Stimulated activated naive CD8-positive, alpha-beta T cell treated with anti-CD3 and anti-CD28 coated beads, Interleukin-15, Interleukin-2, amounts not matched to agents 100 U/mL and 50 U/mL, for 24 hours (primary cell): ENCODE results near the gene BTG2.
A peak's percentile ranks its signal among the peaks of the same experiment; 100 is the strongest.
"Not testable (repeated sequence)": the region's sequence is repeated elsewhere in the genome, so short reads cannot be mapped to it uniquely, and the experiment has no call there.

Experiments used
- ATAC-seq: fragments of 150-1000 bp; cut with Tn5 transposase; one replicate; pipeline ENCODE4 v1.10.0; 2021
- DNase-seq: peaks from one replicate; pipeline ENCODE4 v3.0.0; 2021

BTG2 gene

DNA sequence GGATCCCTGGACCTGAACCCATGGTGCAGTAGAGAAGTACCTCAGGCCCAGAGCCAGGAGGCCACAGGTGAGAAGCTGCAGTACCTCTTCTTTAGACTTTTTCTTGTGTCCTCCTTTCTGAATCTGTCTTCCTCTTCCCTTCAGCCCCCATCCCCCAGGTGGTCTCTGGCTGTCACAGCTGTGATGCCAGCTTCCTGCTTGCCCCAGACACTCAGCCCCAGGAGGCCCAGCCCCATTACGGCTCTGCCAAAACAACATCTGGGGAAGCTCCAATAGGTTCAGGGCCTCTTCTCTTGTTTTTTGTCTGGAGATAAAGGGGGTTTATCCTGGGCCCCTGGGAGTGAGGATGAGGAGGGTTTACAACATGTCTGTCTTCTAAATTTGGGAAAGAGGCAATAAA, 9.5 kb upstream of the BTG2 start:
- ATAC-seq (no peak), DNase-seq (no peak)

DNA sequence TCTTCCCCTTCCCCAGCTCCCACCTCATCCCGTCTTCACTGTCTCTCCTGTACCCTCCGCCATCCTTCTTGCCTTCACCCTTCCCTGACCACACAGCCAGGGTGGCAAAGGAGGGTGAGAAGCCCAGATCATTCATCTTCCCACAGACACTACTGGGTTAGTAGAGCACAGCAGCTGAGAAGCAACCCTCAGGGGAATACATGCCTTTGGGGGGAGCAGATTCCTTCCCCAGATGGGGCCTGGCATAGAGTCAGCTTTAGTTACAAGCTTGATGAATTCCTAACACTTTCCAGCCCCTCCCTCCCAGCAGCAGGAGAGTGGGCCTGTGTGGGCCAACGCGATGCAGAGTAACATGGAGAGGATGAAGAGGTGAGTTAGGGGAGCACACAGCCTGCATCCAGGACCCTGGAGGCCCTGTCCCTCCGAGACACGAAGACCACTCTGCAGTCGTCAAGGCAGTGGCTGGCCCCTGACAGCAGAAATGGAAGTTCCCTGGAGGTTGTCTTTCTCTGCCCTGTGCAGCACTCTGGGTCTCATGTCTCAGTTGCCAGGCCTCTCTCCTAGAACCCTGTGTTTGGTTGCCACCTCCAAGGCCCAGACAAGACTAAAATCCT, 8.8 kb upstream of the BTG2 start:
- no peak for ATAC-seq
- no peak for DNase-seq

DNA sequence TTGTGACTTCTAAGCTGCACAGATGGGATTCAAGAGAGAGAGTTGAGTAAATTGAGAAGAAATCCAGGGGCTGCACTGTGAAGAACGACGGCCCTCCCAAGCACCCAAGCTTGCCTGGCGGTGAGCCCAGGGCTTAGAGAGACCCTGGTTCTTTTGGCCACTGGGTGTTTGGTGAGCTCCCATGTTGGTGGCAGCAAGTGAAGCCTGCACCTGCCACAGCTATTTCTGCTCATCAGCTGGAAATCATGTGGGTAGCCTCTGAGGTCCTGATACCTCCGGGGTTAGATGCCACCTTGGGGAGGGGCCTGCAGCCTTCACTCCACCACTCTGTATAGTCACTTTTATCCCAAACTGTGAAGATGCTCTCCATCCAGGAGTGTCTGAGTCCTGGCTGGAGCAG, 6.2 kb upstream of the BTG2 start:
- ATAC-seq = no peak
- no peak for DNase-seq

DNA sequence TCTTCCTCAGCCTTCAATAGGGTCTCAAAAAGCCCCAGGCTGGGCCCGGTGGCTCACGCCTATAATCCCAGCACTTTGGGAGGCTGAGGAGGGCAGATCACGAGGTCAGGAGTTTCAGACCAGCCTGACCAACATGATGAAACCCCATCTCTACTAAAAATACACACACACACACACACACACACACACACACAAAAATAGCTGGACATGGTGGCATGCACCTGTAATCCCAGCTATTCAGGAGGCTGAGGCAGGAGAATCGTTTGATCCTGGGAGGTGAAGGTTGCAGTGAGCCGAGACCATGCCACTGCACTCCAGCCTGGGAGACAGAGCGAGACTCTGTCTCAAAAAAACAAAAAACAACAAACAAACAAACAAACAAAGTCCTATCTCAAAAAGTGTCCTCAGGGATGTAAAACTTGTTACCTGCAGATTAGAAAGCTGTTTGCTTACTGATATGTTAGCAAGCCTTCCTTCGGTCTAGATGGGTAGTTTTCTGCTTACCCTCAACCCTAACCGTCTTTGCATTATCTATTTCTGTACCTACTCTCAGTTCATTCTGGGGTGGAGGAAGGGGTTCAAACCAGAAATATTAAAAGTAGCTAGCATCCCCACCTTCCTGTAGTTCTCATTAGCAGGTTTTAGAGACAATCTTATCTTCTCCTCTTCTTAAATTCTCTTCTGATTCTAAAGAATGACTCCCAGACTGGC, 5.4 kb upstream of the BTG2 start:
- ATAC-seq, DNase-seq: not testable (repeated sequence)

DNA sequence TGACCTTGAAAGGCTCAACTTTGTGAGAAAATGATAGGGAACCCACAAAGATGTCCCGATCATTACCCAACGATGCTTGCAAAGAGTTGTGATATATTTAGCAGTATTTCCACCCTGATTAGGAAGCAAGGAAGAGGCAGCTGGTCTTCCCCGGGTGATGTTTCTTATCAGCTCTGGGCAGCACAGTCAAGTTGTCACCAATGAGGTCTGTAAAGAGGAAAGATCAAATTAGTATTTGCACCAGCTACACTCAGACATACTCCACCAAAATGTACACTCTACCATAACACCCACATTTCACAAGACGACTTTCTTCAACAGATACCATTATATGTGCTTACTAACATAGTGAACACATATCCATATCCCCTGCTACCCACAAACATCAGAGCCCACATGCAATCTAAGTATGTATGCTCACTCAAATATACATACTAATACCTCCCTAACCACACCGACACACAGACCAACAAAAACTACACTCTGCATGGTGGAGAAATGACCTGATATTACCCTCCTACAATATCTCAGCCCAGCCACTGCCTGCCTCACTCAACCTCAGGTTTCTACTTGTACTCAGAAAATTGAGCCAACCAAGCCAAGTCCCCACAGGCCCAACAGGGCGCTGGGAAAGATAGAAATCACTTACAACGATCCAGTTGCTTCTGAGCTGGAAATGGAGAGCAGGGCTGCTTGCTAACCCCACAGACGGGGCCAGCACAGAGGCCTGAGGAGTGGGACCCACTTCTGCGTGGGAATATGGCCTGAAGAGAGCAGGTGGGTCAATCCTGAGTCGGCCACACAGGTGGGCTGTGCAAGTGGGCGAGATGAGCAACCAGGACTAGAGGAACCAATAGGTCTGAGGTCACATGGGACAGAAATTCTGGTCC, 4.6 kb upstream of the BTG2 start:
- ATAC-seq = no peak
- no peak for DNase-seq

DNA sequence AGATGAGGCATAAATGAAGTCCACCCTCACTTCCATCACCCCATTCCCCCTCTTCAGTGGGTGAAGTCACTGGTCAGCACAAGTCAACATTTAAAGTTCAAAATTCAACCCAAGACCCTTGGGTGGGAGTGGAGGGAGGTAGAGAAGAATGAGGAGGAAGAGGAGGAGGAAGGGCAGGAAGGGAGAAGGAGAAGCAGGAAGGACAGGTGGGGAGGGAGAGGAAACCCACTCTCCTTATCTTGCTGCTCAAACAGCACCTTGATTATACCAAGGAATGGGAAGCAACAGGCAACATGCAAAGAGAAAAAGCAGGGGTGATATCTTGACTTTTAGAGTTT, 4.0 kb upstream of the BTG2 start:
- no peak for DNase-seq
- ATAC-seq = no peak

DNA sequence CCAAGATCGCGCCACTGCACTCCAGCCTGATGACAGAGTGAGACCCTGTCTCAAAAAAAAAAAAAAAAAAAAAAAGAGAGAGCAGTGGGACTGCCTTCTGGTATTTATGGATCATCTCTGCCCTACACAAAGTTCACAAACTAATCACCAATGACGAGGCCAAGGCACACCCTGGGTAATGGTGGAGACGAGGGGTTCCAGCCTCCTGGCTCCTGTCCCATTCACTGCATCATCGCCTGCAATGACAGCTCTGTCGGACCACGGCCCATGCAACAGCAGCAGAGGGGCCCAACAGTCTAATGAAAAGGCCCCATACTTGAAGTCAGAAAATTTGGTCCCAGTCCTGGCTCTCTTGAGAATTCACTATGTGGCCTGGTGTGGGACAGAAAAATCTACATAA, 2.9 kb upstream of the BTG2 start:
- DNase-seq (no peak), ATAC-seq (no peak)

DNA sequence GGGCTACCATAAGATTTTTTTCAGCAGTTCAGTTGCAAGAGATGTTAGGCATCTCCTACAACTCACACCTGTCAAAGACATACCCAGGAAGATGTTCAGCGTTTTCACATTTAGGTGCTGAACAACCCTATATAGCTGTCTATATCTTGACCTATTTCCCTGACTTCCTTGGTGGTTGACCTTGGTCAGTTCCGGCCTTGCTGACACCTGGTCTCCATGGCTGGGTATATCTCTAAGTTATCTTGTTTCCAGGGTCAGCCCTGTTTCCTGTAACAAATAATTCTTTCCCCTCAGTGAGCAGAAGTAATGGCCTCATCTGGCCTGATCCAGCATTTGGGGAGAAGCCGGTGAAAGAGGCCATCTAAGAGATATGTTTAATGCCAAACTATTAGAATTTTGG, 2.4 kb upstream of the BTG2 start:
- DNase-seq = no peak
- ATAC-seq = no peak

DNA sequence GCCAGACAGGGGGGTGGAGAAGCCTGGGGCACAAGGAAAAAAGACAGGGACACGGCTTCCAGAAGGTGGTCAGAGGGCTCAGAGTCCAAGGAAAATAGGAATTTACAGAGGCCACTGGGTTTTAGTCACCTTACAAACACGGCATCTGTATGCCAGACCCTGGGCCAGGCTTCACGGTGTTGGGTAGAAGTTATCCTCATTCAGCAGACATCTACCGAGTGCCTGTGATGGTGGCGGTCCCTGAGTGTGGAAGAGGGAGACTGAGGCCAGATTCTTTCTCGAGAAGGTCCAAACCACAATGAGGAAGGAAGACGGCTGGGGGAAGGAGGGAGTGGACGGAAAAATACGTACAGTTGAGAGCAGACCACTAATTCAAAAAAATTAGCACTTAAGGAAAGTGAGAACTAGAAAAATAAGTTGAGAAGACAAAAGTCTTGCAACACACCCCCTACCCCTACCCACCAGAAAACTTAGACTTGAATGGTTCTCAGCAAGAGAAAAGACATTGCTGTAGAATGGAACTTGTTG, 864 bp upstream of the BTG2 start:
- ATAC-seq (no peak), DNase-seq (no peak)

DNA sequence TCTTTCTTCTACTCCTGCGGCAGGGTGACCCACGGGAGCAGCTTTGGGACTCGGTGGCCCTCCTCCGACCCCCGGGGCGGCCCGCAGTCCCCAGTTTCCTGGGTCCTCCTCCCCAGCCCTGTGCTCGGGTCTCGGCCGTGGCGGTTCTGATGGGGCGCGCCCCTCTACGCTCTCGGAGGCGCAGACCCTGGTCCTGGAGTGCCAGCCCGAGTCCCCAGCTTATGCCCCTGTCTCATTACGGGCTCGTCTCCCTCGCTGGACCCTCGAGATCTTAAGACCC, 430 bp downstream of the BTG2 start:
- DNase-seq (no peak), ATAC-seq (peak; percentile 3)

DNA sequence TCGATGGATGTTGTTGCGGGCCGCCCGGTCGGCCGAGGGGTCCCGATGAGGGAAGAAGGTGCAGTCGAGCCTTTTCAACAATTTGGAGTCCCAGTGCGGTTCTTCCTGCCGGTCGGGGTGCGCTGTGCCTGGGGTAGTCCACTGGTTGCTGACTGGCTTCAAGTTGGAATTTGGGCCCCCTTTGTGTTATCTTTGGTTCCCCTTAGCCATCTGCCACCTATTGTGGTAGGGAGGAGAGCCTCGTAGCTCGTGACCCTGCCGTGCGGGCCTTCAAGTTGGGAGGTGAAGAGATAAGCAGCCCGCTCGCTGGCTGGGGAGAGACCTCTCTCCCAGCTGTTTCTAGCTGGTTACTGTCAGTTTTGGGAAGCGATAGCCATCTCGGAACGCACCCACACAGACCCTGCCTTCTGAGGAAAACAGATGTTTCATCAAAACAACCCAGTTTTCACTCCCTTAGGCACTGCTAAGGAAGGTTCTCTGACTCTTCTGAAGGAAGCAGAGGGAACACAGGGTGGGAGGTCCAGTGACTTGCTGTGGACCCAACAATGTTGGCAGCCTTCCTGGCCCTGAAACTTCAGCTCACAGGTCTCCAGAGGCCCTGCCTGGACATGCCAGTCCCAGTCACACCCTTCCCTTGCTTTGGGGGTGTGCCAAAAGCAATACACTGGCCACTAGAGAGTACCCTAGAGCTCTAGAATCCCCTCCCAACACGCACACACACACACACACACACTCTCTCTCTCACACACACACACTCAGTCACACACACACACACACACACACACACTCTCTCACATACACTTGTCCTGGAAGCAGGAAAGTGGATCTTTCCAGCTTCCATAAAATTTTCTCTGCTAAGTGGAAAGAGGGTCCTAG, 1.0 kb downstream of the BTG2 start:
- peak; percentile 11 for ATAC-seq
- peak; percentile 51 for DNase-seq

DNA sequence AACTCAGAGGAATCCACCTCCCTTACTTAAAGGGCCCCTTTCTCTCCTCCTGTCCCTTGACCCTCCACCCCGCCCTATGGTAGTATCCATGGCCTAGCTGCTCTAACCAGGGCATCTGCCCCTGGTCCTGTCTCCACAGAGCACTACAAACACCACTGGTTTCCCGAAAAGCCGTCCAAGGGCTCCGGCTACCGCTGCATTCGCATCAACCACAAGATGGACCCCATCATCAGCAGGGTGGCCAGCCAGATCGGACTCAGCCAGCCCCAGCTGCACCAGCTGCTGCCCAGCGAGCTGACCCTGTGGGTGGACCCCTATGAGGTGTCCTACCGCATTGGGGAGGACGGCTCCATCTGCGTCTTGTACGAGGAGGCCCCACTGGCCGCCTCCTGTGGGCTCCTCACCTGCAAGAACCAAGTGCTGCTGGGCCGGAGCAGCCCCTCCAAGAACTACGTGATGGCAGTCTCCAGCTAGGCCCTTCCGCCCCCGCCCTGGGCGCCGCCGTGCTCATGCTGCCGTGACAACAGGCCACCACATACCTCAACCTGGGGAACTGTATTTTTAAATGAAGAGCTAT, 1.7 kb downstream of the BTG2 start:
- DNase-seq (peak; percentile 67), ATAC-seq (no peak)

DNA sequence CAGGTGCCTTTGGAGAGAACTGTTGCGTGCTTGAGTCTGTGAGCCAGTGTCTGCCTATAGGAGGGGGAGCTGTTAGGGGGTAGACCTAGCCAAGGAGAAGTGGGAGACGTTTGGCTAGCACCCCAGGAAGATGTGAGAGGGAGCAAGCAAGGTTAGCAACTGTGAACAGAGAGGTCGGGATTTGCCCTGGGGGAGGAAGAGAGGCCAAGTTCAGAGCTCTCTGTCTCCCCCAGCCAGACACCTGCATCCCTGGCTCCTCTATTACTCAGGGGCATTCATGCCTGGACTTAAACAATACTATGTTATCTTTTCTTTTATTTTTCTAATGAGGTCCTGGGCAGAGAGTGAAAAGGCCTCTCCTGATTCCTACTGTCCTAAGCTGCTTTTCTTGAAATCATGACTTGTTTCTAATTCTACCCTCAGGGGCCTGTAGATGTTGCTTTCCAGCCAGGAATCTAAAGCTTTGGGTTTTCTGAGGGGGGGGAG, 2.4 kb downstream of the BTG2 start:
- ATAC-seq = no peak
- no peak for DNase-seq

DNA sequence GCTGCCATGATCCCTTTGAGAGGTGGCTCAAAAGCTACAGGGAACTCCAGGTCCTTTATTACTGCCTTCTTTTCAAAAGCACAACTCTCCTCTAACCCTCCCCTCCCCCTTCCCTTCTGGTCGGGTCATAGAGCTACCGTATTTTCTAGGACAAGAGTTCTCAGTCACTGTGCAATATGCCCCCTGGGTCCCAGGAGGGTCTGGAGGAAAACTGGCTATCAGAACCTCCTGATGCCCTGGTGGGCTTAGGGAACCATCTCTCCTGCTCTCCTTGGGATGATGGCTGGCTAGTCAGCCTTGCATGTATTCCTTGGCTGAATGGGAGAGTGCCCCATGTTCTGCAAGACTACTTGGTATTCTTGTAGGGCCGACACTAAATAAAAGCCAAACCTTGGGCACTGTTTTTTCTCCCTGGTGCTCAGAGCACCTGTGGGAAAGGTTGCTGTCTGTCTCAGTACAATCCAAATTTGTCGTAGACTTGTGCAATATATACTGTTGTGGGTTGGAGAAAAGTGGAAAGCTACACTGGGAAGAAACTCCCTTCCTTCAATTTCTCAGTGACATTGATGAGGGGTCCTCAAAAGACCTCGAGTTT, 3.1 kb downstream of the BTG2 start:
- no peak for DNase-seq
- no peak for ATAC-seq

DNA sequence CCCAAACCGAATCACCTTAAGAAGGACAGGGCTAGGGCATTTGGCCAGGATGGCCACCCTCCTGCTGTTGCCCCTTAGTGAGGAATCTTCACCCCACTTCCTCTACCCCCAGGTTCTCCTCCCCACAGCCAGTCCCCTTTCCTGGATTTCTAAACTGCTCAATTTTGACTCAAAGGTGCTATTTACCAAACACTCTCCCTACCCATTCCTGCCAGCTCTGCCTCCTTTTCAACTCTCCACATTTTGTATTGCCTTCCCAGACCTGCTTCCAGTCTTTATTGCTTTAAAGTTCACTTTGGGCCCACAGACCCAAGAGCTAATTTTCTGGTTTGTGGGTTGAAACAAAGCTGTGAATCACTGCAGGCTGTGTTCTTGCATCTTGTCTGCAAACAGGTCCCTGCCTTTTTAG, 3.6 kb downstream of the BTG2 start:
- ATAC-seq = no peak
- no peak for DNase-seq

DNA sequence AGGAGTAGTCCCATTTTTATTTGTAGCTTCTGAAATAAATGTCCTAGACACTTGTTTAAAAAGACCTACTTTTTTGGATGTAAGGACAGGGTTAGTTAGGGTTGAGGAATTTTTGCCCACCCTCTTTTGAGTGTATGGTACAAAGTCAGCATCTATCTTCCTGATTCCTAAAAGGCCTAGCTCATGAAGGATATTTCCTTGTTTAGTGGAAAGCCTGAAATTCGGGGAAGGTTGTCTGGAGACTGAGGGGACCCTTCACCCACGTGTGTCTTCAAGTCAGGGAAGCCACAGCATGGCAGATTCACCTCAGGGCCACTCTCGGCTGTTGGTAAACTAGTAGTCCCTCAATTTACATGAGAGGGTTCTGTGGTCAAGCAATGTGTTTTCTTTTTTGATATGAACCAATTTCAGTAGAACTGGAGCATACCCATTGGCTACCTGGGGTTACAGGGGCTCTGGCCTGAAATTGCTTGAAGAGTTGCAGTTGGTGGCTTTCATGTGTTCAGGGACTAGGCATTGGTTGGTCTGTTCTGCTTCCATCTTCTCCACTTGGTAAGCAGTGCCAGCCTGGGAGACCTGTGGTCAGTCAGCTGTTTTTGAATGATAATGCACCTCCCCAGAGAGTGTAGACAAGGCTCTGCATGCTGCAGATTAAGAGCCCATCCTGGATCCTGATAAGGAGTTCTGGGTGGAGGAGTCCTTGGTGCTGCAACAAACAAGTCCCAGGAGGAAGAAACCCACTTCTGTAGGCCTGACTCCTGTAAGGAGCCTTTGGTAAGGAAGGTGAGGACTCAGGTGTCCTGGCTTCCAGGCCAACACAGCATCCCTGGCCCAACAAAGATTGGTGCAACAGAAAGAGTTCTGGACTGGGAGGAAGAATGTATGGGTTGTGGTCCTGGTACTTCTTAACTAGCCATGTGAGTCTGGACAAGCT, 6.3 kb downstream of the BTG2 start:
- DNase-seq (no peak), ATAC-seq (no peak)

DNA sequence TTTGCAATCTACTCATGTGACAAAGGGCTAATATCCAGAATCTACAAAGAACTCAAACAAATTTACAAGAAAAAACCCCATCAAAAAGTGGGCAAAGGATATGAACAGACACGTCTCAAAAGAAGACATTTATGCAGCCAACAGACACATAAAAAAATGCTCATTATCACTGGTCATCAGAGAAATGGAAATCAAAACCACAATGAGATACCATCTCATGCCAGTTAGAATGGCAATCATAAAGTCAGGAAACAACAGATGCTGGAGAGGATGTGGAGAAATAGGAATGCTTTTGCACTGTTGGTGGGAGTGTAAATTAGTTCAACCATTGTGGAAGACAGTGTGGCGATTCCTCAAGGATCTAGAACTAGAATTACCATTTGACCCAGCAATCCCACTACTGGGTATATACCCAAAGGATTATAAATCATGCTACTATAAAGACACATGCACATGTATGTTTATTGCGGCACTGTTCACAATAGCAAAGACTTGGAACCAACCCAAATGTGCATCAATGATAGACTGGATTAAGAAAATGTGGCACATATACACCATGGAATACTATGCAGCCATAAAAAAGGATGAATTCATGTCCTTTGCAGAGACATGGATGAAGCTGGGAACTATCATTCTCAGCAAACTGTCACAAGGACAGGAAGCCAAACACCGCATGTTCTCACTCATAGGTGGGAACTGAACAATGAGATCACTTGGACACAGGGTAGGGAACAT, 8.9 kb downstream of the BTG2 start:
- DNase-seq, ATAC-seq: not testable (repeated sequence)

DNA sequence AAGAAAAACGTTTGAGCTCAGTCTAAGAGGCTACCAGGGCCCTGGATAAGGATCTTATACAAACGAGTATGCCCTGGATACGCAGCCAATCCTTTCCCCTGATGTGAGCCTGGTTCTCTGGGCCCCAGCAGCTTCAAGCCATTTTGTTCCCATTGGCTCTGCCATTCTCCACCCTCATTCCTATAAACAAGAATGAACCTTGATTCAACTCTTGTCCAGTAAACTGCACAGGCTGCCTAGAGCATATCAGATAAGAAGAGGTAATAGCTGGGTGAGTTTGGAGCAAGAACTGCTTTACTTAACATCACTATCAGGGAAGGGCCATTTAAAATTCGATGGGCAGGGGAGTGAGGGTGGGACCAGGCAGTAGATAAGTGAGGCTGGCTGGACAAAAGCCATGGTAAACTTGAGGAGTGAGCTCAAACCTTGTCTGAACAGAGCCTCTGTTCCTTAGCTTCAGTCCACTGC, 11.3 kb downstream of the BTG2 start:
- DNase-seq = no peak

More for the DNA sequence above, 11.3 kb downstream of the BTG2 start:
- ATAC-seq = no peak
